HepG2 (cell line): ENCODE results near the gene EHD4. TPM values are rescaled to one million over a fixed set of nuclear protein-coding genes. Genes with fewer than 3 reads are reported as not detected.

Experiments
- ARID5B ChIP-seq: IDR thresholded peaks from 2 replicates; pipeline ENCODE4 v1.4.0; 2020; ENCODE audit warnings: mild to moderate bottlenecking, missing genetic modification reagents
- IRX3 ChIP-seq: sonication (generic); formaldehyde crosslinking; IDR thresholded peaks from 2 replicates; pipeline ENCODE4 v1.8.1; 2023; ENCODE audit warnings: mild to moderate bottlenecking, low read depth, missing genetic modification reagents, borderline replicate concordance
- KDM3A ChIP-seq: IDR thresholded peaks from 2 replicates; pipeline ENCODE4 v1.6.1; 2018; ENCODE audit warnings: low read depth, missing compliant biosample characterization
- NR0B2 ChIP-seq: sonication (generic); formaldehyde crosslinking; IDR thresholded peaks from 2 replicates; pipeline ENCODE4 v1.4.0; 2020; ENCODE audit warnings: mild to moderate bottlenecking, missing genetic modification reagents
- RFX3 ChIP-seq: IDR thresholded peaks from 2 replicates; pipeline ENCODE4 v1.6.1; 2016; ENCODE audit warnings: missing biosample characterization, missing genetic modification reagents
- SP4 ChIP-seq: sonication (generic); formaldehyde crosslinking; IDR thresholded peaks from 2 replicates; pipeline ENCODE4 v1.8.1; 2023; ENCODE audit warnings: mild to moderate bottlenecking, missing genetic modification reagents
- TCF7 ChIP-seq: sonication (generic); IDR thresholded peaks from 2 replicates; pipeline ENCODE4 v1.6.1; 2016; ENCODE audit warnings: antibody characterized with exemption, low read depth
- YEATS2 ChIP-seq: sonication (generic); formaldehyde crosslinking; IDR thresholded peaks from 2 replicates; pipeline ENCODE4 v1.4.0; 2020; ENCODE audit warnings: missing genetic modification reagents, borderline replicate concordance
- ZMYM4 ChIP-seq: sonication (generic); formaldehyde crosslinking; IDR thresholded peaks from 2 replicates; pipeline ENCODE4 v1.8.1; 2023; ENCODE audit warnings: mild to moderate bottlenecking, missing genetic modification reagents
- ZNF180 ChIP-seq: sonication (generic); formaldehyde crosslinking; IDR thresholded peaks from 2 replicates; pipeline ENCODE4 v1.4.0; 2020; ENCODE audit warnings: low read depth, missing genetic modification reagents, borderline replicate concordance
- ZNF564 ChIP-seq: sonication (generic); formaldehyde crosslinking; IDR thresholded peaks from 2 replicates; pipeline ENCODE4 v1.8.1; 2023; ENCODE audit warnings: mild to moderate bottlenecking, missing genetic modification reagents
- polyA plus RNA-seq, 8 experiments: library from polyadenylated mRNA; depleted of rRNA in 3 of 8; stranded (reverse) in 7 of 8; unstranded in 1 of 8; fragments of >200 nt; fragmentation: Illumina TruSeq in 4 of 8; extraction: Trizol in 4 of 8; gene quantifications; 2 replicates each; pipeline versions ENCODE4 v1.2.1 to v1.2.3, GENCODE V29; 2011 to 2016; ENCODE audit warnings: low read depth in 4 of 8, missing spikeins in 1 of 8, mixed read lengths in 1 of 8; ENCODE audit not compliant: insufficient read depth in 1 of 8
- total RNA-seq, 5 experiments: library from RNA; depleted of rRNA; stranded (reverse); fragments of >200 nt; fragmentation: Illumina TruSeq; extraction: Trizol; gene quantifications; 2 replicates each; pipeline ENCODE4 v1.2.3, GENCODE V29; 2016; ENCODE audit warnings: low read depth in 1 of 5
- TF ChIP-seq, protein P1 (sequence below): sonication (generic); formaldehyde crosslinking; IDR thresholded peaks from 2 replicates; pipeline ENCODE4 v1.5.1; 2020; ENCODE audit warnings: mild to moderate bottlenecking, missing genetic modification reagents, borderline replicate concordance
- TF ChIP-seq, protein P2 (sequence below): sonication (generic); formaldehyde crosslinking; IDR thresholded peaks from 2 replicates; pipeline ENCODE4 v1.5.1; 2020; ENCODE audit warnings: missing genetic modification reagents, mild to moderate bottlenecking, borderline replicate concordance

EHD4 gene
- total and polyA plus RNA-seq, 2 of the 13 experiments (the other 11 are each of a cell fraction or from before 2014, with no cell fraction given), result 3.1 to 4.8 TPM

DNA sequence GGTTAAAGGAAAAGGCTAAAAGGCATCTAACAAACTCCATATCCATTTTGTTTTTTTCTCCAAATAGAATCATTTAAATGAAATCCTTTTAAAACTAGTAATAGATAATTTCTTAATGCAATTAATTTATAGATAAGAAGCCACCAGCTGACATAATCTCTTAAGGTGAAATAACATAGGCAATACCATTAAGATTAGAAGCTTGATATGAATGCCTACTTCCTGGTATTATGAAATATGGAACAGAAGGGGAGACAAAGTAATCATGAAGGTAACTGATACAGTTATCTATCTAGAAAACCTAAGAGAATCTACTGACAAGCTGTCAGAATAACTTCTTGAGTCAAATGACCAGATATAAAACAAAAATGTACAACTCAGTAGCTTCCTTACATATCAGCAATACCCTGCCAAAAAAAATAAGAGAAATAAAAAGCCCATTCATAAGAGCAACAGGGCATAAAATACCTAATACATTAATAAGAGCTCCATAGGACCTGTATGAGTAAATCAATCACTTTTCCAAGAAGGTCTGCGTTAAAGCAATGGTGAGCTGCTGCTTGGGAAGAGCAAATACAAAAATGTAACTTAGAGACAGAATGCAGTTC lies 10.7 kb downstream of the EHD4 start (continued):
- no peak for TF ChIP-seq NR0B2 (CRISPR knock-in tag)
- no peak for TF ChIP-seq YEATS2 (CRISPR knock-in tag)
- no peak for TF ChIP-seq ZNF180
- TF ChIP-seq, protein P1, sequence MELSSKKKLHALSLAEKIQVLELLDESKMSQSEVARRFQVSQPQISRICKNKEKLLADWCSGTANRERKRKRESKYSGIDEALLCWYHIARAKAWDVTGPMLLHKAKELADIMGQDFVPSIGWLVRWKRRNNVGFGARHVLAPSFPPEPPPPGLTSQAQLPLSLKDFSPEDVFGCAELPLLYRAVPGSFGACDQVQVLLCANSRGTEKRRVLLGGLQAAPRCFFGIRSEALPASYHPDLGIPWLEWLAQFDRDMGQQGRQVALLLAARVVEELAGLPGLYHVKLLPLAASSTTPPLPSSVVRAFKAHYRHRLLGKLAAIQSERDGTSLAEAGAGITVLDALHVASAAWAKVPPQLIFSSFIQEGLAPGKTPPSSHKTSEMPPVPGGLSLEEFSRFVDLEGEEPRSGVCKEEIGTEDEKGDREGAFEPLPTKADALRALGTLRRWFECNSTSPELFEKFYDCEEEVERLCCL, result no peak
- no peak for TF ChIP-seq IRX3 (CRISPR knock-in tag)
- TF ChIP-seq ZNF564, result no peak
- no peak for TF ChIP-seq SP4 (CRISPR knock-in tag)
- no peak for TF ChIP-seq KDM3A (CRISPR knock-in tag)
- TF ChIP-seq TCF7, result no peak
- TF ChIP-seq RFX3 (CRISPR knock-in tag), result no peak
- TF ChIP-seq, protein P2, sequence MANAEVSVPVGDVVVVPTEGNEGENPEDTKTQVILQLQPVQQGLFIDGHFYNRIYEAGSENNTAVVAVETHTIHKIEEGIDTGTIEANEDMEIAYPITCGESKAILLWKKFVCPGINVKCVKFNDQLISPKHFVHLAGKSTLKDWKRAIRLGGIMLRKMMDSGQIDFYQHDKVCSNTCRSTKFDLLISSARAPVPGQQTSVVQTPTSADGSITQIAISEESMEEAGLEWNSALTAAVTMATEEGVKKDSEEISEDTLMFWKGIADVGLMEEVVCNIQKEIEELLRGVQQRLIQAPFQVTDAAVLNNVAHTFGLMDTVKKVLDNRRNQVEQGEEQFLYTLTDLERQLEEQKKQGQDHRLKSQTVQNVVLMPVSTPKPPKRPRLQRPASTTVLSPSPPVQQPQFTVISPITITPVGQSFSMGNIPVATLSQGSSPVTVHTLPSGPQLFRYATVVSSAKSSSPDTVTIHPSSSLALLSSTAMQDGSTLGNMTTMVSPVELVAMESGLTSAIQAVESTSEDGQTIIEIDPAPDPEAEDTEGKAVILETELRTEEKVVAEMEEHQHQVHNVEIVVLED (CRISPR knock-in tag), result no peak
- TF ChIP-seq ARID5B (CRISPR knock-in tag), result no peak
- no peak for TF ChIP-seq ZMYM4 (CRISPR knock-in tag)
